ENCODE data around the gene MRPL42.
"Not testable (repeated sequence)": the region's sequence is repeated elsewhere in the genome, so short reads cannot be mapped to it uniquely, and the experiment has no call there.

MRPL42 gene

GRCh38 chr12:93550748-93551611 is 83.7 kb downstream of the MRPL42 start:
- no peak for DNase-seq

- DNase-seq = no peak
These were observed 85.1 kb downstream of the MRPL42 start for GRCh38 chr12:93552427-93552826.

- not testable (repeated sequence) for DNase-seq
These were observed 90.6 kb downstream of the MRPL42 start for GRCh38 chr12:93557879-93558278.

GRCh38 chr12:93558685-93559084 is 91.4 kb downstream of the MRPL42 start:
- not testable (repeated sequence) for DNase-seq

- DNase-seq = no peak
These were observed 96.7 kb downstream of the MRPL42 start for GRCh38 chr12:93563807-93564538.

- no peak for DNase-seq
These were observed 98.4 kb downstream of the MRPL42 start for GRCh38 chr12:93565760-93566159.
